ES-I3 (cell line): ENCODE measurements around the gene FOXA3.
"Not testable (repeated sequence)": the region's sequence is repeated elsewhere in the genome, so short reads cannot be mapped to it uniquely, and the experiment has no call there.

ENCODE experiments used
- H3K36me3 ChIP-seq: 2 replicates; pipeline ENCODE4 v1.6.1; 2013; ENCODE audit warnings: mild to moderate bottlenecking, low read length, control low read depth, moderate library complexity; ENCODE audit not compliant: insufficient read depth
- H3K4me1 ChIP-seq: 2 replicates; pipeline ENCODE4 v1.6.1; 2013; ENCODE audit warnings: mild to moderate bottlenecking, control low read depth, low read length; ENCODE audit not compliant: insufficient read depth
- H3K9ac ChIP-seq: 2 replicates; pipeline ENCODE4 v1.6.1; 2013; ENCODE audit warnings: low read depth, mild to moderate bottlenecking, low read length, moderate library complexity
- H3K9me3 ChIP-seq: 2 replicates; pipeline ENCODE4 v1.6.1; 2013; ENCODE audit warnings: mild to moderate bottlenecking, low read length, moderate library complexity; ENCODE audit not compliant: control insufficient read depth, insufficient read depth

FOXA3 gene

GRCh38 chr19:45885556-45886426 is 21.7 kb downstream of the FOXA3 start, which contains the start of gene IRF2BP1:
IRF2BP1 (minus strand) TSS chr19:45886141; CDS start chr19:45885774, 367 bp downstream.
- H3K36me3 ChIP-seq: no peaks in the 10 kb centered on the region
- peak within 1 kb of the TSS; percentile 99 for H3K9ac ChIP-seq
- H3K9me3 ChIP-seq: no peaks in the 10 kb centered on the region
- peaks cover 14% of the 10 kb centered on the region for H3K4me1 ChIP-seq

- Histone ChIP-seq H3K9ac (peak overlapping the region; percentile 99), H3K9me3 (no peaks in the 10 kb centered on the region), H3K4me1 (peaks cover 7% of the 10 kb centered on the region; the same call in 1 of the 2 replicates), H3K36me3 (no peaks in the 10 kb centered on the region)
Measured at GRCh38 chr19:45886427-45887199, 22.5 kb downstream of the FOXA3 start.

GRCh38 chr19:45887200-45887710 is 23.1 kb downstream of the FOXA3 start:
- H3K4me1 ChIP-seq: peaks cover under 1% of the 10 kb centered on the region; the same call in 1 of the 2 replicates
- no peaks in the 10 kb centered on the region for H3K36me3 ChIP-seq
- H3K9ac ChIP-seq: peak overlapping the region; percentile 99
- no peaks in the 10 kb centered on the region for H3K9me3 ChIP-seq

- Histone ChIP-seq H3K9me3 (no peaks in the 10 kb centered on the region), H3K36me3 (no peaks in the 10 kb centered on the region), H3K9ac (no peak overlapping the region), H3K4me1 (no peaks in the 10 kb centered on the region)
Measured at GRCh38 chr19:45889210-45889885, 25.2 kb downstream of the FOXA3 start.

GRCh38 chr19:45890877-45891276 is 26.8 kb downstream of the FOXA3 start:
- no peak overlapping the region for H3K9ac ChIP-seq

GRCh38 chr19:45895519-45895972 is 31.4 kb downstream of the FOXA3 start:
- Histone ChIP-seq H3K4me1 (0 out of 2 replicates have a peak, but pooled peaks cover under 1% of the 10 kb centered on the region), H3K9me3 (no peaks in the 10 kb centered on the region), H3K36me3 (peaks cover 3% of the 10 kb centered on the region; the same call in 1 of the 2 replicates), H3K9ac (no peak overlapping the region)

More at GRCh38 chr19:45890877-45891276, 26.8 kb downstream of the FOXA3 start:
- Histone ChIP-seq H3K4me1 (no peaks in the 10 kb centered on the region), H3K9me3 (no peaks in the 10 kb centered on the region), H3K36me3 (no peaks in the 10 kb centered on the region)

GRCh38 chr19:45895983-45896599 is 32.0 kb downstream of the FOXA3 start:
- not testable (repeated sequence) for H3K4me1 ChIP-seq, H3K9ac ChIP-seq, H3K36me3 ChIP-seq, H3K9me3 ChIP-seq

GRCh38 chr19:45897261-45897812 is 33.2 kb downstream of the FOXA3 start:
- Histone ChIP-seq H3K36me3 (peaks cover 3% of the 10 kb centered on the region; the same call in 1 of the 2 replicates), H3K9me3 (no peaks in the 10 kb centered on the region), H3K9ac (no peak overlapping the region), H3K4me1 (peaks cover 4% of the 10 kb centered on the region; the same call in 1 of the 2 replicates)

GRCh38 chr19:45899253-45899652 is 35.1 kb downstream of the FOXA3 start:
- H3K9me3 ChIP-seq: no peaks in the 10 kb centered on the region
- peaks cover 4% of the 10 kb centered on the region; the same call in 1 of the 2 replicates for H3K4me1 ChIP-seq
- no peak overlapping the region for H3K9ac ChIP-seq
- H3K36me3 ChIP-seq: peaks cover 3% of the 10 kb centered on the region; the same call in 1 of the 2 replicates

- Histone ChIP-seq H3K36me3 (peaks cover 3% of the 10 kb centered on the region; the same call in 1 of the 2 replicates), H3K9me3 (no peaks in the 10 kb centered on the region), H3K9ac (no peak overlapping the region), H3K4me1 (peaks cover 4% of the 10 kb centered on the region; the same call in 1 of the 2 replicates)
Measured at GRCh38 chr19:45899919-45900589, 35.9 kb downstream of the FOXA3 start.

- Histone ChIP-seq H3K4me1 (peaks cover 4% of the 10 kb centered on the region; the same call in 1 of the 2 replicates), H3K9ac (peak overlapping the region; percentile 29; the same call in 1 of the 2 replicates), H3K36me3 (peaks cover 3% of the 10 kb centered on the region; the same call in 1 of the 2 replicates), H3K9me3 (no peaks in the 10 kb centered on the region)
Measured at GRCh38 chr19:45900738-45901431, 36.8 kb downstream of the FOXA3 start.

- Histone ChIP-seq H3K9ac (peak overlapping the region; percentile 29; the same call in 1 of the 2 replicates), H3K4me1 (peaks cover 4% of the 10 kb centered on the region; the same call in 1 of the 2 replicates), H3K36me3 (peaks cover 3% of the 10 kb centered on the region; the same call in 1 of the 2 replicates), H3K9me3 (no peaks in the 10 kb centered on the region)
Measured at GRCh38 chr19:45901432-45901911, 37.3 kb downstream of the FOXA3 start.
